D721Med (cell line): ENCODE data around the gene ADARB2.

Source experiments
- DNase-seq: peaks from one replicate; pipeline ENCODE4 v3.0.0; 2011; ENCODE audit warnings: low spot score; ENCODE audit not compliant: insufficient read length
- FAIRE-seq: peaks from 2 replicates; lab custom pipeline; 2011; peaks lifted over from hg19 to GRCh38; lab: Jason Lieb, UNC
- TF ChIP-seq, protein P1 (sequence below): IDR thresholded peaks from 2 replicates; pipeline ENCODE4 v1.5.1; 2012; ENCODE audit warnings: mild to moderate bottlenecking, control low read depth; ENCODE audit not compliant: insufficient read depth; ENCODE audit errors: missing control alignments

Gene ADARB2

DNA sequence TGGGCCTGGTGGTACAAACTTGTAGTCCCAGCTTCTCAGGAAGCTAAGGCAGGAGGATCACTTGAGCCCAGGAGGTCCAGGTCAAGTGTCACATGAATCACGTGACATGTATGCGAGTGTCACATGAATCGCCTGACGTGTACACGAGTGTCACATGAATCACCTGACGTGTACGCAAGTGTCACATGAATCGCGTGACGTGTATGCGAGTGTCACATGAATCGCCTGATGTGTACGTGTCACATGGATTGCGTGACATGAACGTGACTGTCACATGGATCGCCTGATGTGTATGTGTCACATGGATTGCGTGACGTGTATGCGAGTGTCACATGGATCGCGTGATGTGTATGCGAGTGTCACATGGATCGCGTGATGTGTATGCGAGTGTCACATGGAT, 9.5 kb upstream of the ADARB2 start:
- TF ChIP-seq, protein P1, sequence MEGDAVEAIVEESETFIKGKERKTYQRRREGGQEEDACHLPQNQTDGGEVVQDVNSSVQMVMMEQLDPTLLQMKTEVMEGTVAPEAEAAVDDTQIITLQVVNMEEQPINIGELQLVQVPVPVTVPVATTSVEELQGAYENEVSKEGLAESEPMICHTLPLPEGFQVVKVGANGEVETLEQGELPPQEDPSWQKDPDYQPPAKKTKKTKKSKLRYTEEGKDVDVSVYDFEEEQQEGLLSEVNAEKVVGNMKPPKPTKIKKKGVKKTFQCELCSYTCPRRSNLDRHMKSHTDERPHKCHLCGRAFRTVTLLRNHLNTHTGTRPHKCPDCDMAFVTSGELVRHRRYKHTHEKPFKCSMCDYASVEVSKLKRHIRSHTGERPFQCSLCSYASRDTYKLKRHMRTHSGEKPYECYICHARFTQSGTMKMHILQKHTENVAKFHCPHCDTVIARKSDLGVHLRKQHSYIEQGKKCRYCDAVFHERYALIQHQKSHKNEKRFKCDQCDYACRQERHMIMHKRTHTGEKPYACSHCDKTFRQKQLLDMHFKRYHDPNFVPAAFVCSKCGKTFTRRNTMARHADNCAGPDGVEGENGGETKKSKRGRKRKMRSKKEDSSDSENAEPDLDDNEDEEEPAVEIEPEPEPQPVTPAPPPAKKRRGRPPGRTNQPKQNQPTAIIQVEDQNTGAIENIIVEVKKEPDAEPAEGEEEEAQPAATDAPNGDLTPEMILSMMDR: no peak
- no peak for FAIRE-seq
- DNase-seq: no peak

DNA sequence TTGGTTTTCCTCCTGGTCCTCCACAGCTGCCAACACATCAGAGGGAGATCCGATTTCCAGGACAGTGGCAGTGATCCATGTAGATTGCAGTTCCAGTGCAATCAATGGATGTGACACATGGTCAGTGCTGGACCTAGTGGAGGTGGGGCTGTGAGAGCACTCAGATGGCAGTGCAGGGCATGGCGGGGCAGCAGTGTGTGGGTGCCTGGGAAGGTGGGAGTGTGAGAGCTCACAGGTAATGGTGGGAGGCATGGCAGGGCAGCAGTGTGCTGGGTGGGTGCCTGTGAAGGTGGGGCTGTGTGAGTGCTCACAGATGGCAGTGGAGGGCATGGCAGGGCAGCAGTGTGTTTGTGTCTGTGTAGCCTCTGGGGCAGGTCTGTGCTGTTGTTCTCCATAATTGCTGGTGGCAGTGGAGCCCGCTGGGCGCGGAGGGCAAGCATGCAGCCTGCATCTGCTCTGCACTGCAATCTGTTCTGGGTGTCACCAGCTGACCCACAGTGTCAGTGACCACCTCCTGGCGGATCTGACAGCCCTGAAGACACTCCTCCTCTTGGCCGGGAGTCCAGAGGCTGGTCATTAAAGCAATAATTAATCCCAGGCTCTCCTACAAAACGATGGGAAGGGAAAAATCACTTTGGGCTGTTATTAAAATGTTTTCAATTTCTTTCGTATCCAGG, 8.6 kb upstream of the ADARB2 start:
- FAIRE-seq: no peak
- TF ChIP-seq, protein P1: no peak

DNA sequence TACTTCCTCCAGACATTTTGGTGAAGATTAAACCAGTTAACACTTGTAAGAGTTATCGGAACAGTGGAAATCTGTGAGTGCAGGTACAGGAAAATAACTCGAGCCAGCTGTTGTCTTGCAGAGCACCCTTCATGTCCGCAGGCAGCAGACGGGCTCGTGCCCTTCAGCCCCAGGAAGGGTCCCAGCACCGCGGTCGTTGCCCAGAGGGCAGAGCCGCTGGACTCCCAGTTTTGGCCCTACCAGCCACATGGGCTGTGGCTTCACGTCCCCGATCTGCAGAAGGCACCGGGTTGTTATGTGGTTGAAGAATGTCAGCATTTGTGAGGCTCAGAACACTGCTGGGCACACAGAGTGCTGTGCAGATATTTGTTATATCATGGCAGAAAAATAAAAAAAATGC, 7.2 kb upstream of the ADARB2 start:
- DNase-seq (no peak), FAIRE-seq (no peak)
- TF ChIP-seq, protein P1: no peak

More for the DNA sequence above, 8.6 kb upstream of the ADARB2 start:
- DNase-seq: no peak

DNA sequence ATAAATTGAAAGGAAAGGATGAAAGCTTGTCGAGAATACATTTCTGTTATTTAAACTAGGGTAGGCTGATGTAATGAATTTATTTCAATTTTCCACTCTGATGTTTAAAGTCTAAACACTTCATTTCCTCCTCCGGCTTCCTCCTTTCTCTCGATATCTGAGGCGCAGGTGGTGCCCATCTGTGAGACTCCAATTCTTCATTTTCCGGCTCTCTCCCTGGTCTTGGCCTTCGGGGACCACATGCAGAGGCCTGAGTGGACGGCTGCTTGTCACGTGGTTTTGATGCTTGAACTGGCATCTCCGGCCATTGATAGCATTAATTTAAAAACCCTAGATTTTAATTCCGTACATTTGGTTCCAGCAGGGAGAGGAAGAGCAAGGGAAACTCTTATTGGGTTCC, 5.8 kb upstream of the ADARB2 start:
- TF ChIP-seq, protein P1: no peak
- no peak for FAIRE-seq
- no peak for DNase-seq

DNA sequence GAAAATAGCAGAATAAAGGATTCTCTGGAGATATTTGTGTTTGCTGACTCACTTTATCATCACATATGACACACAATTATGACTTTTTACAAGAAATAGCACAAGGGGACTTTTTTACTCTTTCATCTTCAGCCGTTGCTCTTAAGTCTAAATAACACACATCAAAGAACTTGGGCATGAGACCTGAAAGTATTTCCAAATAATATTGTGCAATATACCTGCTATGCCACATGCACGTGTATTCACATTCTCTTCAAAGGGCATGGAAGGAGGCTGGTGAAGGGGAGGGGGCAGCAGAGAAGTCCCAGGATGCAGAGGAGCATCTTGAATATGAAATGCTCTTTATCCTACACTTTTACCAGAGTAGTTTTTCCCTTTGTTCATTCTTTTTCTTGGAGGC, 4.1 kb upstream of the ADARB2 start:
- DNase-seq: no peak
- TF ChIP-seq, protein P1: no peak
- no peak for FAIRE-seq

DNA sequence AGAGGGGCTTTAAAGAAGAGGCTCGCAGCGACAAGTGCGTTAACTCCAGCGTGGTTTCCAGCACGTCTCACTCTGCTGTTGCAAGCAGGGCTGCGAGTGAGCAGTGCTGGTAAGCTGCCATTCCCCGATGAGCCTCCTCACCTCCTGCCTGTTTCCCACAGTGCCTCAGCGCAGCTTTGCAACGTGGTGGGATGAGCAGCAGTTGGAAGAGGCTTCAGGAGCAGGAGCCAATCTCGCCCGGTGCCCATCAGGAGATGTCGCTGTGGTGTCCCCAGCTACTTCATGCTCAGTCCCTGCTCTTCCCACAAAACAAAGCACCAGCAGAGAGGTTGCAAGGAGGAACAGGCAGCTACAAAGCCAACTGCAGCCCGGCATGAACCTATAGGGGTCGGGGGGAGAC, 2.4 kb upstream of the ADARB2 start:
- DNase-seq: no peak
- no peak for FAIRE-seq

DNA sequence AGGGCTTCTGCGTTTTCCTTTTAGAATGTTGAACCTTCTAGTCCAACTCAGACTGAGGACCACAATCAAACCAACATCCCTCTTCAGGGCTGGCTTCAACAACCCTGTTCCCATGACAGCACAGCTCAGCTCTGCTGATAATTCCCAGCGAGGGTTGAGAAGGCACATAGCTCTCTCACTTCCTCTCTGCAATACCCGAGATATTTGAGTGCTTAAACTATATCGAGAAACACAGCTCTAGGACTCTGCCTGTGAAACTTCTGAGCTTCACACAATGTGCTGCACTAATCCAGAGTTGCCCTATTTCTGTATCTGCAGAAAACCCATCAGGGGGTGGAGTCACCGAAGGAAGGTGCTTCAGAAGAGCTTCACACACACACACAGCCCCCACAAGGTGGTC, 1.6 kb upstream of the ADARB2 start:
- DNase-seq (no peak), FAIRE-seq (no peak)
- TF ChIP-seq, protein P1: no peak

More for the DNA sequence above, 2.4 kb upstream of the ADARB2 start:
- TF ChIP-seq, protein P1: no peak
